ENCODE data around the gene RIF1. TPM values are rescaled to one million over a fixed set of nuclear protein-coding genes. Genes with fewer than 3 reads are reported as not detected.

Gene RIF1
- total RNA-seq, 4 donors from 2014 or later: 25.3 to 31.0 (median 28.9) TPM

DNA sequence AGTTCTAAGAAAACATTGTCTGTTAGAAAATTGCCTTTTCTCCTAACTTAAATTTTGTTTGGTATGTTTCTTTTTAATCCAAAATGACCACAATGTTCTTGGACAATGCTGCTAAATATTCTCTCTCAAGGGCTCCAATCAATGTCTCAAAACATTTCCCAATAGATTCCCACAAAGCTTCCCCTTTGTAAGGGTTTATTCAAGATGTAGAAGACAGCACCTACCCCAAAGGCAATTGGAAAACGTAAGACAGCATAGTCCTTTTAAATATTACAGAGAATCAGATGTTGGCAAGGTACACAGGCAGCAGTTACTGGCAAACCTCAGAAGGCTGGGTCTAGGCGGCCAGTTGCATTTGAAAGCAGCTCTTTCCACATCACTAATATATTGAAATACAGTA, 18.3 kb upstream of the RIF1 start:
- intact Hi-C loops (cut with DNase I): no loop called here
- no peaks in the 10 kb centered on the region for H3K27me3 ChIP-seq
- H3K9me3 ChIP-seq: no peaks in the 10 kb centered on the region
- no peaks in the 10 kb centered on the region for H3K36me3 ChIP-seq
- H3K27ac ChIP-seq (replicated peaks in 1 of 4): no peak overlapping the region
- 71% methylated on average over 2 of the region's 2 CpGs for WGBS
- no peak overlapping the region for H3K4me3 ChIP-seq
- no peak for DNase-seq (ENCODE audit: extremely low spot score)
- no peaks in the 10 kb centered on the region for H3K4me1 ChIP-seq
- TF ChIP-seq POLR2AphosphoS5 (IDR thresholded peaks at IDR 0.05) (no peak), CTCF (IDR thresholded peaks at IDR 0.05) (no peak), POLR2A (IDR thresholded peaks at IDR 0.05; ENCODE audit: low read depth) (no peak), EP300 (IDR thresholded peaks at IDR 0.05) (no peak)

- Histone ChIP-seq H3K4me1 (no peaks in the 10 kb centered on the region), H3K9me3 (no peaks in the 10 kb centered on the region), H3K27ac (replicated peaks in 1 of 4) (no peak overlapping the region), H3K36me3 (no peaks in the 10 kb centered on the region), H3K27me3 (no peaks in the 10 kb centered on the region), H3K4me3 (no peak overlapping the region)
- DNase-seq (ENCODE audit: extremely low spot score): no peak
- TF ChIP-seq POLR2AphosphoS5 (IDR thresholded peaks at IDR 0.05) (no peak), POLR2A (IDR thresholded peaks at IDR 0.05; ENCODE audit: low read depth) (no peak), CTCF (IDR thresholded peaks at IDR 0.05) (no peak), EP300 (IDR thresholded peaks at IDR 0.05) (no peak)
- intact Hi-C loops (cut with DNase I): no loop called here
- 96% methylated on average over 4 of the region's 4 CpGs for WGBS
Measured at GRCh38 chr2:151394509-151394908, 15.2 kb upstream of the RIF1 start.

GRCh38 chr2:151395509-151396374, 14.0 kb upstream of the RIF1 start:
- no peaks in the 10 kb centered on the region for H3K36me3 ChIP-seq
- no peaks in the 10 kb centered on the region for H3K4me1 ChIP-seq
- no peak for DNase-seq (ENCODE audit: extremely low spot score)
- no peak overlapping the region for H3K4me3 ChIP-seq
- H3K9me3 ChIP-seq: no peaks in the 10 kb centered on the region
- TF ChIP-seq EP300 (IDR thresholded peaks at IDR 0.05) (no peak), CTCF (IDR thresholded peaks at IDR 0.05) (no peak), POLR2AphosphoS5 (IDR thresholded peaks at IDR 0.05) (no peak), POLR2A (IDR thresholded peaks at IDR 0.05; ENCODE audit: low read depth) (no peak)
- no peaks in the 10 kb centered on the region for H3K27me3 ChIP-seq
- 81% methylated on average over 4 of the region's 4 CpGs for WGBS
- no peak overlapping the region for H3K27ac ChIP-seq (replicated peaks in 1 of 4)
- intact Hi-C loops (cut with DNase I): no loop called here

- H3K4me3 ChIP-seq: no peak overlapping the region
- TF ChIP-seq CTCF (IDR thresholded peaks at IDR 0.05) (no peak), EP300 (IDR thresholded peaks at IDR 0.05) (no peak), POLR2A (IDR thresholded peaks at IDR 0.05; ENCODE audit: low read depth) (no peak), POLR2AphosphoS5 (IDR thresholded peaks at IDR 0.05) (no peak)
- no peaks in the 10 kb centered on the region for H3K9me3 ChIP-seq
- no peaks in the 10 kb centered on the region for H3K4me1 ChIP-seq
- H3K27ac ChIP-seq (replicated peaks in 1 of 4): no peak overlapping the region
- intact Hi-C loops (cut with DNase I): no loop called here
- no peaks in the 10 kb centered on the region for H3K27me3 ChIP-seq
- no peaks in the 10 kb centered on the region for H3K36me3 ChIP-seq
- 100% methylated on average over 1 of the region's 1 CpG for WGBS
- no peak for DNase-seq (ENCODE audit: extremely low spot score)
Measured at GRCh38 chr2:151399981-151400380, 9.7 kb upstream of the RIF1 start.

Measured in esophagus muscularis mucosa (tissue), 4 donors.